IMR-90 (cell line): ENCODE measurements around the gene CYP4F22.

ENCODE experiments used
- CTCF ChIP-seq: conservative IDR thresholded peaks from 2 replicates; pipeline ENCODE4 v1.5.1; 2012; ENCODE audit warnings: mild to moderate bottlenecking, low read depth, low read length, improper control_type of control experiment
- POLR2A ChIP-seq: IDR thresholded peaks from 2 replicates; pipeline ENCODE4 v1.6.1; 2012; ENCODE audit warnings: mild to moderate bottlenecking, low read depth, low read length

- no peak for TF ChIP-seq CTCF
- no peak for TF ChIP-seq POLR2A
These were observed 19.4 kb downstream of the CYP4F22 start for GRCh38 chr19:15527705-15528104.
